Cardiac muscle cell (in vitro differentiated cells and primary cell): Measurements from ENCODE around the gene RIMKLB. TPM values are rescaled to one million over a fixed set of nuclear protein-coding genes. Genes with fewer than 3 reads are reported as not detected.
A peak's percentile ranks its signal among the peaks of the same experiment; 100 is the strongest.
"Not testable (repeated sequence)": the region's sequence is repeated elsewhere in the genome, so short reads cannot be mapped to it uniquely, and the experiment has no call there.

ENCODE experiments used
- DNase-seq, 2 donors: peaks; one replicate each; pipeline versions ENCODE4 v3.0.0 to v3.0.0-alpha.2; 2010 to 2017; ENCODE audit warnings: low read depth in 1 of 2, low spot score in 1 of 2
- H3K27ac ChIP-seq: fragments of 200-600 bp; sonication (generic); 2 replicates; pipeline ENCODE4 v1.5.1; 2016
- H3K27me3 ChIP-seq: fragments of 200-600 bp; sonication (generic); 2 replicates; pipeline ENCODE4 v1.6.0; 2016; ENCODE audit warnings: control low read depth
- H3K36me3 ChIP-seq: fragments of 200-600 bp; sonication (generic); 2 replicates; pipeline ENCODE4 v1.5.1; 2016; ENCODE audit warnings: control low read depth
- H3K4me1 ChIP-seq: fragments of 200-600 bp; sonication (generic); 2 replicates; pipeline ENCODE4 v1.8.1; 2017; ENCODE audit warnings: low read depth, mild to moderate bottlenecking, mixed run types
- H3K4me3 ChIP-seq: fragments of 200-600 bp; sonication (generic); 2 replicates; pipeline ENCODE4 v1.5.1; 2016; ENCODE audit warnings: mild to moderate bottlenecking
- H3K9me3 ChIP-seq: fragments of 200-600 bp; sonication (generic); 2 replicates; pipeline ENCODE4 v1.5.1; 2017; ENCODE audit warnings: low read depth, mild to moderate bottlenecking, control low read depth
- polyA plus RNA-seq: library from polyadenylated mRNA; unstranded; fragments of >200 nt; fragmentation: Nextera tagmentation; extraction: Ambion mirVana; gene quantifications from 2 replicates; pipeline ENCODE4 v1.2.1, GENCODE V29; 2016
- total RNA-seq: library from RNA; depleted of rRNA; stranded (reverse); fragments of >200 nt; gene quantifications from 2 replicates; pipeline ENCODE4 v1.2.3, GENCODE V29; 2016
- TF ChIP-seq, protein P1 (sequence below): IDR thresholded peaks from 2 replicates; pipeline ENCODE4 v1.5.1; 2012; ENCODE audit warnings: low read depth, mild to moderate bottlenecking, low read length

The RIMKLB gene
- total and polyA plus RNA-seq, 2 experiments from 2014 or later = 47.7 to 70.9 TPM

DNA sequence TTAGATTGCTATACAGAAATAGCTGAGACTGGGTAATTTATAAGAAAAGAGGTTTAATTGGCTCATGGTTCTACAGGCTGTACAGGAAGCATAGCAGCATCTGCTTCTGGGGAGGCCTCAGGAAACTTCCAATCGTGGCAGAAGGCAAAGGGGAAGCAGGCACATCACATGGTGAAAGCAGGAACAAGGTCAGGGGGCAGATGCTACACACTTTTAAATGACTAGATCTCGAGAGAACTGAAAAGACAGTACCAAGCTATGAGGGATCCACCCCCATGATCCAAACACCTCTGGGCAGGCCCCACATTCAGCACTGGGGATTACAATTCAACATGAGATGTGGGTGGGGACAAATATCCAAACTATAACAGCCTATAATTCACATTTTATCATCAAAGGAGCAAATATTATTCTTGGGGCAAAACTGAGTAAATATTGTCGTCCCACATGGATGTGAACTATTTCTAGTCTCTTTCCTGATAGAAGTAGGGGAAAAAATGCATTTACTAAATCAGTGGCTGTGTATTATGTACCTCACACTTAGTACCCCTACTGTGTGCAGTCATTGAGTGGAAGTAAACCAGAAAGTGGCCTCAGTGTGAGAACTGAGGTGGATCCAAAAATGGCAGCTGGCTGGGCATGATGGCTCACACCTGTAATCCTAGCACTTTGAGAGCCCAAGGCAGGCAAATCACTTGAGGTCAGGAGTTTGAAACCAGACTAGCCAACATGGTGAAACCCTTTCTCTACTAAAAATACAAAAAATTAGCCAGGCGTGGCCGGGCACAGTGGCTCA is 99.2 kb downstream of the RIMKLB start:
- Histone ChIP-seq H3K4me3 (no peak overlapping the region), H3K36me3 (no peaks in the 10 kb centered on the region), H3K27me3 (no peaks in the 10 kb centered on the region), H3K4me1 (no peaks in the 10 kb centered on the region), H3K9me3 (no peaks in the 10 kb centered on the region), H3K27ac (no peak overlapping the region)
- TF ChIP-seq, protein P1, sequence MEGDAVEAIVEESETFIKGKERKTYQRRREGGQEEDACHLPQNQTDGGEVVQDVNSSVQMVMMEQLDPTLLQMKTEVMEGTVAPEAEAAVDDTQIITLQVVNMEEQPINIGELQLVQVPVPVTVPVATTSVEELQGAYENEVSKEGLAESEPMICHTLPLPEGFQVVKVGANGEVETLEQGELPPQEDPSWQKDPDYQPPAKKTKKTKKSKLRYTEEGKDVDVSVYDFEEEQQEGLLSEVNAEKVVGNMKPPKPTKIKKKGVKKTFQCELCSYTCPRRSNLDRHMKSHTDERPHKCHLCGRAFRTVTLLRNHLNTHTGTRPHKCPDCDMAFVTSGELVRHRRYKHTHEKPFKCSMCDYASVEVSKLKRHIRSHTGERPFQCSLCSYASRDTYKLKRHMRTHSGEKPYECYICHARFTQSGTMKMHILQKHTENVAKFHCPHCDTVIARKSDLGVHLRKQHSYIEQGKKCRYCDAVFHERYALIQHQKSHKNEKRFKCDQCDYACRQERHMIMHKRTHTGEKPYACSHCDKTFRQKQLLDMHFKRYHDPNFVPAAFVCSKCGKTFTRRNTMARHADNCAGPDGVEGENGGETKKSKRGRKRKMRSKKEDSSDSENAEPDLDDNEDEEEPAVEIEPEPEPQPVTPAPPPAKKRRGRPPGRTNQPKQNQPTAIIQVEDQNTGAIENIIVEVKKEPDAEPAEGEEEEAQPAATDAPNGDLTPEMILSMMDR = no peak
- no peak for DNase-seq

DNA sequence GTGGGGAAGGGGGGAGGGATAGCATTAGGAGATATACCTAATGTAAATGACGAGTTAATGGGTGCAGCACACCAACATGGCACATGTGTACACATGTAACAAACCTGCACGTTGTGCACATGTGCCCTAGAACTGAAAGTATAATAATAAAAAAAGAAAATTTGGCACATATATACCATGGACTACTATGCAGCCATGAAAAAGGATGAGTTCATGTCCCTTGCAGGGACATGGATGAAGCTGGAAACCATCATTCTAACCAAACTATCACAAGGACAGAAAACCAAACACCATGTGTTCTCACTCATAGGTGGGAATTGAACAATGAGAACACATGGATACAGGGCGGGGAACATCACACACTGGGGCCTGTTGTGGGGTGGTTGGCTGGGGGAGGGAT is 103.4 kb downstream of the RIMKLB start:
- DNase-seq, H3K27ac ChIP-seq, H3K9me3 ChIP-seq, H3K4me1 ChIP-seq, H3K27me3 ChIP-seq, H3K36me3 ChIP-seq, H3K4me3 ChIP-seq: not testable (repeated sequence)

DNA sequence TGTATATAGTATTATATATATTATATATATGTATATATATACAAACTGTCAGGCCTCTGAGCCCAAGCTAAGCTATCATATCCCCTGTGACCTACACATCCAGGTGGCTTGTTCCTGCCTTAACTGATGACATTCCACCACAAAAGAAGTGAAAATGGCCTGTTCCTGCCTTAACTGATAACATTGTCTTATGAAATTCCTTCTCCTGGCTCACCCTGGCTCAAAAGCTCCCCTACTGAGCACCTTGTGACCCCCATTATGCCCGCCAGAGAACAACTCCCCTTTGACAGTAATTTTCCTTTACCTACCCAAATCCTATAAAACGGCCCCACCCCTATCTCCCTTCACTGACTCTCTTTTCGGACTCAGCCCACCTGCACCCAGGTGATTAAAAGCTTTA is 107.0 kb downstream of the RIMKLB start:
- not testable (repeated sequence) for DNase-seq, H3K4me3 ChIP-seq, H3K27ac ChIP-seq, H3K36me3 ChIP-seq, H3K4me1 ChIP-seq, H3K27me3 ChIP-seq, H3K9me3 ChIP-seq

DNA sequence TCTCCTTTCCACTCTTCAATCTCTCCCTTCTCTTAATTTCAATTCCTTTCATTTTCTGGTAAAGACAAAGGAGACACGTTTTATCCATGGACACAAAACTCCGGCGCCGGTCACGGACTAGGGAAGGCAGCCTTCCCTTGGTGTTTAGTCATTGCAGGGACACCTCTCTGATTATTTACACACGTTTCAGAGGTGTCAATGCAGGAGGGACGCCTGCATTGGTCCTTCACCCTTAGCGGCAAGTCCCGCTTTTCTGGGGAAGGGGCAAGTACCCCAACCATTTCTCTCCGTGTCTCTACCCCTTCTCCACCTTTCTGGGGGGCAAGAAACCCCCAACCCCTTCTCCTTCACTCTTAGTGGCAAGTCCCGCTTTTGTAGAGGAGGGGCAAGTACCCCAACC is 107.7 kb downstream of the RIMKLB start:
- not testable (repeated sequence) for H3K4me1 ChIP-seq, H3K27ac ChIP-seq, H3K27me3 ChIP-seq, H3K36me3 ChIP-seq, H3K4me3 ChIP-seq, H3K9me3 ChIP-seq, DNase-seq

DNA sequence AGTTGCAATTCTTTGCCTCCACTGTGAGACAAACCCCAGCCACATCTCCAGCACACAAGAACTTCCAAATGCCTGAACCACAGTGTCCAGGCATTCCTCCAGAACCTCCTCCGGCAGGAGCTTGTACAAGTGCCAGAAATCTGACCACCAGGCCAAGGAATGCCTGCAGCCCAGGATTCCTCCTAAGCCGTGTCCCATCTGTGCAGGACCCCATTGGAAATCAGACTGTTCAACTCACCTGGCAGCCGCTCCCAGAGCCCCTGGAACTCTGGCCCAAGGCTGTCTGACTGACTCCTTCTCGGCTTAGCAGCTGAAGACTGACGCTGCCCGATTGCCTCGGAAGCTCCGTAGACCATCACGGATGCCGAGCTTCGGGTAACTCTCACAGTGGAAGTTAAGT is 109.3 kb downstream of the RIMKLB start:
- H3K4me1 ChIP-seq, H3K27ac ChIP-seq, H3K36me3 ChIP-seq, H3K27me3 ChIP-seq, H3K4me3 ChIP-seq, H3K9me3 ChIP-seq: not testable (repeated sequence)
- peak in 1 of 2 donors; percentile 44 for DNase-seq

DNA sequence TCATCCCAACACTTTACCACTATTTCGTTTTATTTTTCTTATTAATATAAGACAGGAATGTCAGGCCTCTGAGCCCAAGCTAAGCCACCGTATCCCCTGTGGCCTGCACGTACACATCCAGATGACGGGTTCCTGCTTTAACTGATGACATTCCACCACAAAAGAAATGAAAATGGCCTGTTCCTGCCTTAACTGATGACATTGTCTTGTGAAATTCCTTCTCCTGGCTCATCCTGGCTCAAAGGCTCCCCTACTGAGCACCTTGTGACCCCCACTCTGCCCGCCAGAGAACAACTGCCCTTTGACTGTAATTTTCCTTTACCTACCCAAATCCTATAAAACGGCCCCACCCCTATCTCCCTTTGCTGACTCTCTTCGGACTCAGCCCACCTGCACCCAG is 112.3 kb downstream of the RIMKLB start:
- H3K36me3 ChIP-seq, H3K27me3 ChIP-seq, DNase-seq, H3K4me3 ChIP-seq, H3K9me3 ChIP-seq, H3K4me1 ChIP-seq, H3K27ac ChIP-seq: not testable (repeated sequence)

DNA sequence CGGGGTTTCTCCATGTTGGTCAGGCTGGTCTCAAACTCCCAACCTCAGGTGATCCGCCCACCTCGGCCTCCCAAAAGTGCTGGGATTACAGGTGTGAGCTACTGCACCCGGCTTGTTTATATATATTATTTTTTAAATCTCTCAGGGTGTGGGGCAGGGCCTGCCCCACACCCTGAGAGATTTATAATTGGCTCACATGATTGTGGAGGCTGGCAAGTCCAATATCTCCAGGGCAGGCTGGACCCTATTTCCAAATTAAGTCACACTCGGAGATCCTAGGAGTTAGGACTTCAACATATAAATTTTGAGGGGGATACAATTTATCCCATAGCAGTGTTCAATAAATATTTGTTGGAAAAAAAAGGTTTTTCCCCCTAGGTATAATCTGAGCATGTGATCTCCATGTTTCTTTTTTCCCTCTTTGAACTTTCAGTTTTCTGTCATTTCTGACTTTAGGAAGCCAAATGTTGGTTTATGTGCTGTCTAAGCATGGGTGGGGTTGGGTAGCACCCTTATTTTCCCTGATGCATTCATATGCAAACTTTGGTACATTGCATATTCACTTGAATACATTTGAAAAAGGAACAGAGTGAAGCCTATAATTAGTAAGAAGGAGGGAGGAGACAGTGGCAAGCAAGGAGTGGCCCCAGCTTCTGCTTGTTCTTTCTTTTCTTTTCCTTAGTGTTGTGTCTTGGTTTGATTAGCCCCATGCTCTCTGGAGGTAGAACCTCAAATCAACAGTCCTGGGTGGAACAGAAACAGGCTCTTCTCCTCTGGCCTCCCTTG is 116.0 kb downstream of the RIMKLB start:
- no peak overlapping the region for H3K27ac ChIP-seq
- H3K4me1 ChIP-seq = no peaks in the 10 kb centered on the region
- TF ChIP-seq, protein P1 = no peak
- H3K36me3 ChIP-seq = no peaks in the 10 kb centered on the region
- no peaks in the 10 kb centered on the region for H3K27me3 ChIP-seq
- H3K9me3 ChIP-seq = no peaks in the 10 kb centered on the region
- no peak for DNase-seq
- no peak overlapping the region for H3K4me3 ChIP-seq

DNA sequence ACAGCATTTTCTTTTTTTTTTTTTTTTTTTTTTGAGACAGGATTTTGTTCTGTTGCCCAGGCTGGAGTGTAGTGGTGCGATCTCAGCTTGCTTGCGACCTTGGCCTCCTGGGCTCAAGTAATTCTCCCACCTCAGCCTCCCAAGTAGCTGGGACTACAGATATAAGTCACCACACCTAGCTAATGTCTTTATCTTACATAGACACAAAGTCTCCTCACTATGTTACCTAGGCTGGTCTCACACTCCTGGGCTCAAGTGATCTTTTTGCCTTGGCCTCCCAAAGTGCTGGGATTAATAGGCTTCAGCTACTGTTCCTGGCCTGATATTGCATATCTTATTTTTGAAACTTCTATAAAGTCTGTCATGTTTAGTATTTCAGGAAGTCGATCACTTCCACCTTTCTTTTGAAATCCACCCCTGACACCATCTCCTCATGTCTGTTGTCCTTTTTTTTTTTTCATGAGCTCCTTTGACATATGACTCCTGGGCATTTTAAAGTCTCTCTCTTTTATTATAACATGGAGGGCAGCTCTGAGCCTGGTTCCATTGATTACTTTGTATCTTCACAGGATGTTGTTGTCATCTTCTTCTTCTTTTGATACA is 118.8 kb downstream of the RIMKLB start:
- H3K36me3 ChIP-seq = no peaks in the 10 kb centered on the region
- H3K4me1 ChIP-seq = no peaks in the 10 kb centered on the region
- no peaks in the 10 kb centered on the region for H3K9me3 ChIP-seq
- H3K4me3 ChIP-seq = no peak overlapping the region
- no peak for DNase-seq
- TF ChIP-seq, protein P1 = no peak
- no peaks in the 10 kb centered on the region for H3K27me3 ChIP-seq
- no peak overlapping the region for H3K27ac ChIP-seq
